Activated naive CD8-positive, alpha-beta T cell treated with anti-CD3 and anti-CD28 coated beads, Interleukin-2, amount 50 U/mL, for 16 hours (primary cell): ENCODE results near the gene CEP250.
A peak's percentile ranks its signal among the peaks of the same experiment; 100 is the strongest.
"Not testable (repeated sequence)": the region's sequence is repeated elsewhere in the genome, so short reads cannot be mapped to it uniquely, and the experiment has no call there.

Experiments used
- DNase-seq: peaks from one replicate; pipeline ENCODE4 v3.0.0-alpha.2; 2020; ENCODE audit warnings: low read depth, low spot score

The CEP250 gene

DNA sequence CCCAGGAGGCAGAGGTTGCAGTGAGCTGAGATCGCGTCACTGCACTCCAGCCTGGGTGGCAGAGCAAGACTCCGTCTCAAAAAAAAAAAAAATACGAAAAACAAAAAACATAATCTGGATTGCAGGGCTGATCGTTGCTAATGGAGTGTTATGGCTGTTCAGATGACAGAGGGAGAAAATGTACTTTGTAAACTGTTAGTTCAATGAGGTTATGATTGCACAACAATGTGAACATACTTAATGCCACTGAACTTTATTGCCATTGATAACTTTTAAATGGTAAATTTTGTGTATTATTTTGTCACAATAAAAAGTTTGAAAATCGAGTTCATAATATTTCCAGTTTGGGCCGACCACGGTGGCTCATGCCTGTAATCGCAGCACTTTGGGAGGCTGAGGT is 63.6 kb downstream of the CEP250 start:
- DNase-seq: no peak

DNA sequence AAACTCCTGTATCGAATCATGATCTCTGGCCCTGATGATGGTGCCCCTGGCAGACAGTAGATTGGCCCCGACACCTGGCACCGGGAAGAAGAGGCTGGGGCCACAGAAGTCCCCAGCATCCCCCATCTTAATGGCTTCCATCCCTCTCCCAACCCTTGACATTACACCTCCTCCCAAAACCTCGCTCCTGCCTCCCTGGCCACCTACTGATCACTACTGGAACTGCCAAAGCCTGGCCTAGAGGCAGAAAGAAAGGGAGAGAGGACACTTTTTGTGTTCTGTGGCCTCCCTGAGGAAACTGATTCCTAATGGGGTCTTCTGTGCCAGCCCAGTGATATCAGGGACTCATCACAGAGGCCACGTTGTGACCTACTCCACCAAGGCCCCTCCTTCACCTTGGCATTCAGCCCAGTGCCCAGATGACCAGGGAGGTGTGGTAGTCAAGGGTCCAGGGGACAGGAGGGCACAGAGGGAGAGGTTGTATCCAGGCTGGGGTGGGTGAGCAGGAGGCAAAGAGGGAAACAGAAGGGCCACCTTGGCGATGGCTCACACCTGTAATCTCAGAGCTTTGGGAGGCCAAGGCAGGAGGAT is 68.0 kb downstream of the CEP250 start:
- no peak for DNase-seq

DNA sequence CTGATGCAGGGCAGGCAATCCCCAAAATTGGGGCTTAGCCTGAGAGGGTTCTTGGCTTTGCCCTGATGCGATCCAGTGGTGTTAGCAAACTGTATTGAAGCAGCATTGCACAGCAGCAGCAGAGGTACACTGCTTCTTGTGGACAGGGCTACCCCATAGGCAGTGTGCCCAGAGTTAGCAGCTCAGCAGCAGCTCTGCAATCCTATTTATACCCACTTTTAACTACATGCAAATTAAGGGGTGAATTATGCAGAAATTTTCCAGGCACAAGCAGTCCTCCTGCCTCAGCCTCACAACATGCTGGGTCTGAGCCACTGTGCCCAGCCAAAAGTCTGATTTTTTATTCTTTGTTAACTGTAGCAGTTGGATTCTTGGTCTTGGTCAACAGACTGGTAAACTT is 70.2 kb downstream of the CEP250 start:
- DNase-seq: no peak

DNA sequence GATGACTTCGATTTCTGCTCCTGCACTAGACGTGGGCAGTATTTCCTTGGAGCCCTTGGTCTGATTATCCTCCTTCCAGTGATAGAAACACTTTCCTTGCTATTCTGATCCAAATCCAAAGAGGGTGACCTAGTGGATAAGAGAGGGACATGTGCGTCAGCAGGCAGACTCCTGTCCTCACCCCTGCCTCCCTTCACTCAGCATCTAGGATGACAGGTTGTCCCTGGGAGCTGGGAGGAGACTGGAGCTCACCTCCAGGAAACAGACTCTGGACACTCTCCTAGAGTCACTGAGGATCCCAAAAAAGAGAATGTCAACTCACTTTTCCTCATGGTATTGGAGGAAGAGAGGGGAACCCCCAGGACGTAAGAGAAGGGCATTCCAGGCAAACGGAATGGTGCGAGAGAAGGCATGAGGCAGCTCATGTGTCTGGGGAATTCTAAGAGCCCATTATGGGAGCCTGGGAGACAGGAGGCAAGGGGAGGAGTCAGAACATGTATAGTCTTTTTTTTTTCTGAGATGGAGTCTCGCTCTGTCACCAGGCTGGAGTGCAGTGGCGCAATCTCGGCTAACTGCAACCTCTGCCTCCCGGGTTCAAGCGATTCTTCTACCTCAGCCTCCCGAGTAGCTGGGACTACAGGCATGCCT is 71.8 kb downstream of the CEP250 start:
- no peak for DNase-seq

DNA sequence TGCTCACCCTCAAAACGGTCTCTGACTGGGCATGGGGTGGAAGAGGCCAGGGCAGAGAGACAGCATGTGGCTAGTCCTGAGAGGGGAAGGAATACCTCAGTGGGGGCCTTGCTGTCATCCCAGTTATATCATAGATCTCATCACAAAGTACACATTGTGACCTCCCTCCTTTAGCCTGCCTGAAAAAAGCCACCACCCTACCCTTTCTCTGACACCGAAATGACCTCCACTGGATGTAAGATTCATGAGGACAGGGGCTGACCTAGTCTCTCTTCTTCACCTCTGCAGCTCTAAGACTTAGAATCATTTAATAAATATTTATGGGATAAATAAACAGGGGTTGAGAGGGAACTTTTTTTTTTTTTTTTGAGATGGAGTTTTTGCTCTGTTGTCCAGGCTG is 74.2 kb downstream of the CEP250 start, which contains the start of gene C20orf173:
C20orf173 (minus strand) TSS at position 101 of the 400 bp plus-strand sequence. CDS start 279 bp downstream, outside the sequence.
- no peak for DNase-seq

DNA sequence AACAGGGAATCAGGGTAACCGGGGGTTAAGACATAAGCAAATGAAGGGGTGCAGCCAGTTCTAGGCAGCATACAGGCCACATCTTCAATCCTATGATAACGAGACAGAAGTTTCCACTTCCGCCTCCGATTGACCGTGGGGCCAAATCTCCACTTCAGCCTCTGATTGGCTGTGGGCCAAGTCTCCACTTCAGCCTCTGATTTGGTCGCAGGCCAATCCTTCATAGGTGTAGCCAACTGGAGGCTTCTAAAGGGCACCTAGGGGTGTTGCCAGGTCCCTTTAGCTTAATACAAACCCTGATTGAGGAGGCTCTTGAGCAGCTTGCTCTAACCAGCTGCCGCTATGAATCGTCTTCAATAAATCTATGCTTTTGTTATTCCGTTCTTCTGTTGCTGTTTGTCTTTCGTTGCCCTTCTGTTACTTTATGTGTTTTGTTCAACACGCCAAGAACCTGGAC is 84.4 kb downstream of the CEP250 start:
- no peak for DNase-seq

DNA sequence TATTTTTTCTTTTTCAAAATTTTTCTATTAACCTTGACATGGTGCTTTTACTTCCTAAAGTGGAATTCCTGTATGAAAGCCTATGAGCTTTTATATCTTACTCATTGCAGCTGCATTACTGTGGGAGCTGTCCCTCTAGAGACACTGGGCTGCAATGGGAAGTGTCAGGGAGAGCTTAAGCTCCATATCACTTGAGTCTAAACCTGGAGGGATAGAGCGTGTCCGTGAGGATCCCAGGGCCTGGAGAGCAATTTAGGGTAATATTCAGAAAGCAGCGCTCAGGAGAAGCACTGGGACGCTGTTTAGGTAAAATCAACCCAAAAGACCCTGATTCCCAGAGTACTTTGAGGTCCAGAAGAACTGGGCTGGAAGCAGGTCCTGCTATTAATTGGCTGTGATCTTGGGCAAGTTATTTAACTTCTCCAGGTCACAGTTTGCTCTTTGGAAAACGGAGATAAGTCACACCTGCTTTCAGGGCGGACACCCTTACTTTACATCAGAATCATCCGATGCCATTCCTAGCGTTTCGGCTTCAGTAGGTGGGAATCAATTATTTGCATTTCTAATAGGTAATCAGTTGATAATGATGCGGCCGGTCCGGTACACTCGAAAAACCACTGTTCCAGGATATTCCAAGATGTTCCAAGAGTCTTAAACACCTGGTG is 85.9 kb downstream of the CEP250 start:
- DNase-seq: no peak

DNA sequence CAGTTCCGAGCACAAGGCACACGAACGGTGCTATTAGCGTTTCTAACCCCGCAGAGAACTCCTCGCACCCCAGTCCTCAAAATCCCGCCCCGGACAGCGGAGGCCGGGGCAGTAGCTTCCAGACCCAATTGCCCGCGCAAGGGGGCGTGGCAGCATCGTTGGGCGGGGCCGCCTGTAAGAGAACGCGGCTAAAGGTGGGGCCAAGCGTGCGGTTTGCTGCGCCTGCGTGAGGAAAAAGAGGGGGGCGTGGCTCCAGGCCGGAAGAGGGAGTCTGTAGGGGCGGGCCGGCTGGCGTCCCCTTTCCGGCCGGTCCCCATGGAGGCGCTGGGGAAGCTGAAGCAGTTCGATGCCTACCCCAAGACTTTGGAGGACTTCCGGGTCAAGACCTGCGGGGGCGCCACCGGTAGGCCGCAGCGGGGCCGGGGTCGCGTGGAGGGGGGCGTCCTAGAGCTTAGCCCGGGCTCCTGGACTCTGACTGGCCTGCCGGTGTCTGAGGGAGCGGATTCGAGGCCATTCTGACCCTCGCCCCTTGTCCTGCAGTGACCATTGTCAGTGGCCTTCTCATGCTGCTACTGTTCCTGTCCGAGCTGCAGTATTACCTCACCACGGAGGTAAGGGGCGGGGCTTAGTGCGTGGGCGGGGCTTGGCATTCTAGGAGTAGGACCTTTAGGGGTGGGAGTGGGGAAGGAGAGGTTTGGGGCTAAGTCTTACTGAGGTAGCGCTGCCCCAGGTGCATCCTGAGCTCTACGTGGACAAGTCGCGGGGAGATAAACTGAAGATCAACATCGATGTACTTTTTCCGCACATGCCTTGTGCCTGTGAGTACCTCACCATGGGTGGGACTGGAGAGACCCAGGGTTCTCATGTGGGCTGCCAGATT is 86.6 kb downstream of the CEP250 start, which contains the start of gene ERGIC3:
ERGIC3 (plus strand) TSS at position 296 of the 880 bp plus-strand sequence; CDS start at position 316, 20 bp downstream.
- DNase-seq: peak; percentile 93

DNA sequence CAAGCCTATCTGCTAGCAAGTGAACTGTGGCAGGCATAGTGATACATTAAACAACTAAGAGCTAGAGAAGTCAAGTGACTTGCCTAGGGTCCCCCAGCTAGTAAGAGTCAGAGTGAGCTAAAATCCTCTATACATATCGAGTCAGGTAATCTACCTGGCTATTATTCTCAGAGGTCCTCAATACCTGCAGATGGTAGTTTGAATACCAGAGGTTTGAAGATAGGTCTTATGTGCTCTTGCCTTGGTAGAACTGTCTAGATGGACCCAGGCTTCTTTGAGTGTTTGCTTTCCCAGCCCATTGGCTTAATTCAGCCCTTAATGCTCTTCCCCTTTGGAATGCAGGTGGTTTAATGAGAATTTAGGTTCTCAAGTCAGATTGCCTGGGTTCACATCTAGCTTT is 87.6 kb downstream of the CEP250 start:
- DNase-seq: no peak

DNA sequence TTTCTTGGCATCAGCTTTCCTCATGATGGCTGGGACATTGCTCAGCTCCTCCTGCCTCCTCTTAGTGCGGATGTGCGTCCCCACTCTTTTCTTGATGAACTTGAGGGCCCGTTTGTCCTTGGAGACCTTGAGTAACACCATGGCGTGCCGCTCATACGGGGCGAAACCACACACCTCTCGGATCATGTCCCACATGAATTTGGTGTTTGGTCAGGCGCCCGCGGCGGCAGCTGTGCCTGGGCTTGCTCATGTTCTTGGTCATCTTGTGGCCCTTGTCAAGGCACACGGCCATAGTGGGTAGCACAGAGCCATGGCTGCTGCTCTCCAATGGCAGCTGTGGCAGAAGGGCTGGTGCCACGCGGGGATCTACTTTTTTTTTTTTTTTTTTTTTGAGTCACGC is 89.0 kb downstream of the CEP250 start:
- no peak for DNase-seq

DNA sequence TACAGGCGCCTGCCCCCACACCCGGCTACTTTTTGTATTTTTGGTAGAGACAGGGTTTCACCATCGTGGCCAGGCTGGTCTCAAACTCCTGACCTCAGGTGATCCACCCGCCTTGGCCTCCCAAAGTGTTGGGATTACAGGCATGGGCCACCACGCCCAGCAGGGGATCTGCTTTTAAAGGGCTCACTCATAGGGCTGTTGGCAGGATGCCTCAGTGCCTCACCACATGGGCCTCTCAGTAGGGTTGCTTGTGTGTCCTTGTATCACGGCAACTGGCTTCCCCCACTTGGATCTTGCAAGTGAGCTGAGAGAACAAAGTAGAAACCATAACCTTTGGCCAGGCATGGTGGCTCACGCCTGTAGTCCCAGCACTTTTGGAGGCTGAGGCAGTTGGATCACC is 89.5 kb downstream of the CEP250 start:
- DNase-seq: not testable (repeated sequence)

DNA sequence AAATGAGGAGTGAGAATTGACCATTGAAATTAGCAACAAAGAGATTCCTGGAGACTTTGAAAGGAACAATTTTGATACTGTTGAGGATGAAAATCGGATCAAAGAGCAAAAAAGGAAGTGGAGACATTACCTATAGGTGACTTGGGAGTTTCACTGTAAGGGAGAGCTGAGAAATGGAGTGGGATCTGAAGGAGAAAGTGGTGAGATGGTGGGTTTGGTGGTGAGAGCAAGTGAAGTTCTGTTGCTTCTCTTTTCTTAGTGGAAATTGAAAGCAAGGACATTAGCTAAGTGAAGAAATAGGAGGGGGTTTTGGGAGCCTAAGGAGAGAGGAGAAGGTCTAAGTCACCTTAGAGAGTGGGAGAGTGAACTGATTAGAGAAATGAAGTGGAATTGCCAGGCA is 90.7 kb downstream of the CEP250 start:
- DNase-seq: no peak

DNA sequence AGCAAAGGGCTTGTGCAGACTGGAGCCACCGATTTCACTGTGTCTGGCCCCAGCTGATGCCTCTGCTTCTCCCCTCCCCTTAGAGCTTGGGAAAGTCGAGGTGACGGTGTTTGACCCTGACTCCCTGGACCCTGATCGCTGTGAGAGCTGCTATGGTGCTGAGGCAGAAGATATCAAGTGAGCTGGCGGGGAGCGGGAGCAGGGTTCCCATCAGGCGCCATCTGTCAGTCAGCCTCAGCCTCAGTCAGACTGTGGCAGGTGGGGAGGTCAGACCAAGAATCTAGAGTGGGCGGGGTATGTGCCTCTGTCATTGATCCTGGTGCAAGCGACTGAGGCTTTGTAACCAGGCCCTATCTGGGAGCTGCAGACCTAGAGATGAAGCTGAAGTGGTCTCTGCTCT is 91.9 kb downstream of the CEP250 start:
- no peak for DNase-seq

DNA sequence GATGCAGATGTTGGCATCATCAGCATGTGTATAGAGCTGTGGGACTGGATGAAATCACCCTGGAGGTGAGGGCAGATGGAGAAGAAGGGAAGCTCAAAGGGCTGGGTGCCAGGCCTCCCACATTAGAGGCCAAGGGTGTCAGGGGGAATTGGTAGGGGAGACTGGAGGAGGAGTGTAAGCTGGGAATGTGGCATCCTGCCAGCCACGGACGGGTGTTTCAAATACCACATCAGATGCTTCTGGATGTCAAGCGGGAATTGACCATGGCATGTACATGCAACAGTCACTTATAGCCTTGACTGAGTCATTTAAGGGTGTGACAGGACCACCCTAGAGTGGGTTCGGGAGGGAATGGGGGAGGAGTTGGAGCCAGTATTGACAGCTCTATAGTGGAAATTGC is 96.1 kb downstream of the CEP250 start:
- DNase-seq: no peak

DNA sequence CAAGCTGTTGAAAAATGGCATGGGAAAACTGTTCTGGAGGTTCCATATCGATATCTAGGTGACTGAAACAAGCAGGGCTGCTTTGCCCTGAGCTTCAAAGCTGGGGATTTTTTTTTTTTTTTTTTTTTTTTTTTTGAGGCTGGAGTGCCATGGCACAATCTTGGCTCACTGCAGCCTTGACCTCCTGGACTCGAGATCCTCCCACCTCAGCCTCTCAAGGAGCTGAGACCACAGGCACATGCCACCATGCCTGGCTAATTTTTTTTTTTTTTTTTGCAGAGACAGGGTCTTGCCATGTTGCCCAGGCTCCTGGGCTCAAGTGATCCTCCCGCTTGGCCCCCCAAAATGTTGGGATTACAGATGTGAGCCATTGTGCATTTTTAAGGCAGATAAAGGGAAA is 97.5 kb downstream of the CEP250 start:
- no peak for DNase-seq

DNA sequence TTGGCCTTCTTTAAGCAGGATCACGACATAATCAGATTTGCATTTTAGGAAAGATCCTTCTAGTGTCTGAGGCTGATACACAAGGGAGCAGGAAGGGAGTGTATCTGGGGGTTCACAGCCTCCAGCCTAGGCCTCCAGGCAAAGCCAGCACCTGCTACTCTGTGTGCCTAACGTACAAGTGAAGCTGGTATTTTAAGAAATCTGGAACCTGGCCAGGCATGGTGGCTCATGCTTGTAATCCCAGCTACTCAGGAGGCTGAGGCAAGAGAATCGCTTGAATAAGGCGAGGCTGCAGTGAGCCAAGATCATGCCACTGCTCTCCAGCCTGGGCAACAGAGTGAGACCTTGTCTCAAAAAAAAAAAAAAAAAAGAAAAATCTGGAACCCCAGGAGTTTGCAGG is 100.1 kb downstream of the CEP250 start:
- DNase-seq: not testable (repeated sequence)

DNA sequence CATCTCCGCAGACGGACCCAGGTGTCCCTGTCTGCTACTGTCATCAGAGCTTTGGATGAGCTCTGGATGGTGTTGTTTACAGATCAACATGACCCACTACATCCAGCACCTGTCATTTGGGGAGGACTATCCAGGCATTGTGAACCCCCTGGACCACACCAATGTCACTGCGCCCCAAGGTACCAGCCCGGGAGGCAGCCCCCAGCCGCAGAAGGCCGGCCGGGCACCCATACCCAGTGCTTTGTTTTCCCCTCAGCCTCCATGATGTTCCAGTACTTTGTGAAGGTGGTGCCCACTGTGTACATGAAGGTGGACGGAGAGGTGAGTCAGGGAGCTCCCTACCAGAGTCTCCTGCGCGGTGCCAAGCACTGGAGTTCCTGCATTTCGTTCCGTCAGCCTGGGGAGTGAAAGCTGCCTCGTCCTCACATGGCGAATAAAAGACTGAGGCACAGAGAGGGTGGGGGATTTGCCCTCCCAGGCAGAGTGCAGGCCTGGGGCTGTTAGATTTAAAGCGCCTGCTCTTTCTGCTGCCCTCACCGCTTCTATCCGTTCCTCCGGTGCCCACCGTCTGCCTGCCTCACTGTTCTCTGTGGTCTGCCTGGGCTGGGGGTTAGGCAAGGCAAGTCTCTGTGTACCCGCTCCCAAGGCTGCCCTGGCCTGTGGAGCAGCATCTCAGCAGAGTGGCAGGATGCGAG is 100.7 kb downstream of the CEP250 start:
- DNase-seq: no peak

DNA sequence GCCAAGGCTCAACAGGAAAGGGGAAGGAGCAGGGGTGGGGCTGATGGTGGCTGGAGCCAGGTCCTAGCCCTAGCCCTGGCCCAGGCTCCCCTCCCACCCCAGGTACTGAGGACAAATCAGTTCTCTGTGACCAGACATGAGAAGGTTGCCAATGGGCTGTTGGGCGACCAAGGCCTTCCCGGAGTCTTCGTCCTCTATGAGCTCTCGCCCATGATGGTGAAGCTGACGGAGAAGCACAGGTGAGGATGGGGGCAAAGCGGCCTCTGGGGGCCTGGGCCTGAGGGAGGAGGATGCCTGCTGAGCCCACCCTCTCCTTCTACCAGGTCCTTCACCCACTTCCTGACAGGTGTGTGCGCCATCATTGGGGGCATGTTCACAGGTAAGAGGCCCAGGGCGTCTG is 101.5 kb downstream of the CEP250 start:
- DNase-seq: no peak

DNA sequence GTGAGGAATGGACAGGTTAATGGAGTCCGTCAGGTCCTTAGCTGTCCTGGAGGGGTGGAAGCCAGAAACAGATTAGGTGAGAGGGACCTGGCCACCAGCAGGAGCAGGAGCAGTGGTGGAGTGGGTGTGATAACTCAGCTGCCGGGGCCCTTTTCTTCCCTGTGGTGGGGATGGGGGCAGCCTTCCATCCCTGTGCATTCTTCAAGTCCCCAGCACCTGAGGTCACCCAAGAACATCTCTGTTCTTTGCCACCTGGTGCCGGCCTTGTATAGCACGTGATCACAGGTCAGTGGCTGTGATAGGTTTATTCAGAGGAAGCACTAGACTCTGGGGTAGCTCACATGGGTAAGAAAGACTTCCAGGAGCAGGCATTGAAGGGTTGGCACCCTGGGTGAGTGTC is 103.1 kb downstream of the CEP250 start:
- DNase-seq: no peak

DNA sequence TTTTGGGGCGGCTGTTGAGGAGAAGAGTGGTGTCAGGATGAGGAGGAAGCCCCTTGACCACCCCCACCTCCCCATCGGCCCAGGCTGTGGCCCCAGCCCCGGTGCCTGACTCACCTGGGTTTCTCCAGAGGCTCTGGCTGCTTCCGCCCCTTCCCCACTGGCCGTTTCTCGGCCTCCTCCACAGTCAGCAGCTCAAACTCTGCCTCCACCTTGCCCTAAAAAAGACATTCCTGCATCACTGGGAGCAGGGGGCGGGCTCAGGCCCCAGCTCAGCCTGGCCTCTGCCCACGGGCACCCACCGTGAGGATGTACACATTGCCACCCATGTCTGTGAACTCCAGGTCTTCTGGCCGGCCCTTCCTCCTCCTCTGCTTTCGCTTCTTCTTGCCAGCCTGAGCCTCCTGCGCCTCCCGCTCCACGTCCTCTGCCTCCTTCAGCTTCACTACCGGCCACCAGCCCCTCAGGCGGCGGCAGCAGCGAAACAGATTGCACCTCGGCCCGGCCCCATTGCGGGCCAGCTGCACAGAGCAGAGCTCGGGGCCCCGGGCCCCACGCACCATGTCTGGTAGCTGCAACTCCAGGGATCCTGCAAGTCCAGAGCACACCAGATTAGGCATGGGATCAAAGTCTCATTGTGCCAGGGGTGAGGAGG is 103.8 kb downstream of the CEP250 start:
- DNase-seq: no peak

DNA sequence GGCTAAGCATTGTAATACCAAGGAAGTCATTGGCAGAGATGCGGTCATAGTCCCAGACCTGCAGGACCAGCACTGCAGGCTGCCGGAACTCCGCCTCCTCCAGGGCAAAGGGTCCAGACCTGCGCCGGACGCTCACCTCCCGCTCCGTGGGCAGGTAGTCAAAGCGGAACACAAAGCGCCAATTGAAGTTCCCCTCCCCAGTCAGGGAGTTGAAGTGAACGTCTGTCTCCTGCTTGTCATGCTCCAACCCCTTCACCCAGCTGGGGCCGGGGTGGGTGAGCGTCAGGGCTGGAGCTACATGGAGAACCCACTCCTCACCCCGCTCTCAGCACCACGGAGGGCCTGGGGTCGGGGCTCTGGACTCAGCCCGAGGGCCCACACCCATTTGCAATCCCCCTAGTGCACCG is 104.7 kb downstream of the CEP250 start:
- no peak for DNase-seq
